OCI-LY1 (cell line): ENCODE results near the gene MAB21L4.

Source experiments
- H2AFZ ChIP-seq: fragments of 200-600 bp; sonication (generic), shearing (Covaris generic); 2 replicates; pipeline ENCODE4 v1.6.0; 2014; ENCODE audit warnings: antibody characterized with exemption, mild to moderate bottlenecking, low read length
- H3F3A ChIP-seq: fragments of 200-600 bp; sonication (generic), shearing (Covaris generic); 2 replicates; pipeline ENCODE4 v1.6.0; 2014; ENCODE audit warnings: mild to moderate bottlenecking, antibody characterized with exemption, low read length, moderate library complexity; ENCODE audit not compliant: insufficient read depth
- H3K27ac ChIP-seq: fragments of 200-600 bp; sonication (generic); 2 replicates; pipeline ENCODE4 v1.5.1; 2014; ENCODE audit warnings: low read length, mixed run types, mild to moderate bottlenecking, low read depth; ENCODE audit not compliant: poor library complexity, severe bottlenecking
- H3K27me3 ChIP-seq: fragments of 200-600 bp; sonication (generic); 2 replicates; pipeline ENCODE4 v1.6.0; 2014; ENCODE audit warnings: antibody characterized with exemption, mild to moderate bottlenecking, low read length, moderate library complexity; ENCODE audit not compliant: insufficient read depth
- H3K36me3 ChIP-seq: fragments of 200-600 bp; sonication (generic); 2 replicates; pipeline ENCODE4 v1.6.1; 2014; ENCODE audit warnings: mild to moderate bottlenecking, antibody characterized with exemption, low read length, moderate library complexity, mixed read lengths; ENCODE audit not compliant: insufficient read depth
- H3K4me1 ChIP-seq: fragments of 200-600 bp; sonication (generic); 2 replicates; pipeline ENCODE4 v1.5.1; 2014; ENCODE audit warnings: mild to moderate bottlenecking, low read length, moderate library complexity; ENCODE audit not compliant: insufficient read depth, severe bottlenecking
- H3K4me2 ChIP-seq: fragments of 200-600 bp; sonication (generic), shearing (Covaris generic); 2 replicates; pipeline ENCODE4 v1.6.1; 2014; ENCODE audit warnings: low read length
- H3K4me3 ChIP-seq: fragments of 200-600 bp; sonication (generic); 2 replicates; pipeline ENCODE4 v1.5.1; 2014; ENCODE audit warnings: low read length, low read depth, mild to moderate bottlenecking, mixed read lengths; ENCODE audit not compliant: poor library complexity, severe bottlenecking
- H3K79me2 ChIP-seq: fragments of 200-600 bp; shearing (Covaris generic); 2 replicates; pipeline ENCODE4 v1.6.1; 2016; ENCODE audit warnings: mixed run types, low read length, mixed read lengths; ENCODE audit not compliant: insufficient read depth
- H3K9ac ChIP-seq: fragments of 200-600 bp; sonication (generic), shearing (Covaris generic); 2 replicates; pipeline ENCODE4 v1.6.1; 2014; ENCODE audit warnings: mild to moderate bottlenecking, low read length, mixed read lengths
- H3K9me2 ChIP-seq: fragments of 200-600 bp; sonication (generic), shearing (Covaris generic); 2 replicates; pipeline ENCODE4 v1.6.1; 2014; ENCODE audit warnings: low read depth, mild to moderate bottlenecking, low read length, mixed read lengths
- H3K9me3 ChIP-seq: fragments of 200-600 bp; shearing (Covaris generic); 2 replicates; pipeline ENCODE4 v1.6.1; 2014; ENCODE audit warnings: low read length, mixed read lengths
- H4K20me1 ChIP-seq: fragments of 200-600 bp; sonication (generic), shearing (Covaris generic); 2 replicates; pipeline ENCODE4 v1.6.0; 2016; ENCODE audit warnings: mild to moderate bottlenecking, low read length; ENCODE audit not compliant: insufficient read depth
- CTCF ChIP-seq: fragments of 200-600 bp; sonication (generic), shearing (Covaris generic); IDR thresholded peaks from 2 replicates; pipeline ENCODE4 v1.5.1; 2017; ENCODE audit warnings: mild to moderate bottlenecking, antibody characterized with exemption, low read length, moderate library complexity, mixed read lengths
- EZH2 ChIP-seq: fragments of 200-600 bp; sonication (generic), shearing (Covaris generic); IDR thresholded peaks from 2 replicates; pipeline ENCODE4 v1.8.0; 2017; ENCODE audit warnings: borderline replicate concordance, mixed run types, mild to moderate bottlenecking, antibody characterized with exemption, low read length, moderate library complexity, mixed read lengths

Gene MAB21L4

DNA sequence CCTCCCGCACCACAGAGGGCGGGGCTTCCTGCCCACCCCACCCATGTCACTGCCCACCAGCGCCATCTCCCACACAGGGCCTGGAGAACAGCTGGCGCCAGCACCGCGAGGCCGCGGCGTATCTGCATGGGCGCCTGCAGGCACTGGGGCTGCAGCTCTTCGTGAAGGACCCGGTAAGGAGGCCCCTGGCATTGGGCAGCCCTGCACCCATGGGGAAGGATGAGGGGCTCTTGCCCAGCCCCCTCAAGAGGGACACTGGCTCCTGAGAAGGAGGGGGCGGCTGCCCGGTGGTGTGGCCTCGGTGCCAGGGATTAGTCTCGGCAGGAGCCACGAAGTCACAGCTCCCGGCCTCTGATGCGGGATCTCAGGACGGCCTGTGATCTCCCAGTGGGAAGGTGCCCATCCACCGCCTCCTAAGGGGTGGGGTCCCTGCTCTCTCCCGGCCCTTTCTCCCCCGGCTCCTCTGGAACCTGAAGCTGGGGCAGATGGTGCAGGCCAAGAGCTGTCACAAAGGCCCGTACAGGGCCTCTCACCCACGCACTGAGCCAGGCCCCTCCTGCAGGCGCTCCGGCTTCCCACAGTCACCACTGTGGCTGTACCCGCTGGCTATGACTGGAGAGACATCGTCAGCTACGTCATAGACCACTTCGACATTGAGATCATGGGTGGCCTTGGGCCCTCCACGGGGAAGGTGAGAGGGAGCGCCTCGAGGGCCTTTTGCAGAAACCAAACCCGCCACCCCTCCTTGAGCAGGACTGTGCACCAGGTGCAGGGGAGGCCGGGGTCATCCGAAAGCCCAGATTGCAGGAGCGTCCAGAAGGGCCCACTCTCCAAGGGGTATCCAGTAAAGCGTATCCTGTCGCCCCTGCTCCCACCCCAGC, 18.3 kb downstream of the MAB21L4 start:
- Histone ChIP-seq H3K4me3 (no peak overlapping the region), H3F3A (no peaks in the 10 kb centered on the region), H3K27me3 (no peaks in the 10 kb centered on the region), H3K9me3 (no peaks in the 10 kb centered on the region), H3K9ac (no peak overlapping the region), H3K27ac (no peak overlapping the region), H3K9me2 (no peaks in the 10 kb centered on the region), H3K4me2 (no peak overlapping the region), H4K20me1 (no peaks in the 10 kb centered on the region), H3K36me3 (no peaks in the 10 kb centered on the region), H3K4me1 (no peaks in the 10 kb centered on the region), H2AFZ (no peak overlapping the region), H3K79me2 (no peaks in the 10 kb centered on the region)
- TF ChIP-seq EZH2 = no peak
- no peak for TF ChIP-seq CTCF

GRCh38 chr2:240876475-240877251, 19.3 kb downstream of the MAB21L4 start:
- Histone ChIP-seq H3K4me2 (no peak overlapping the region), H3K36me3 (no peaks in the 10 kb centered on the region), H3K27me3 (no peaks in the 10 kb centered on the region), H3K9ac (no peak overlapping the region), H3K4me3 (no peak overlapping the region), H3K9me3 (no peaks in the 10 kb centered on the region), H3K79me2 (no peaks in the 10 kb centered on the region), H4K20me1 (no peaks in the 10 kb centered on the region), H3K4me1 (no peaks in the 10 kb centered on the region), H2AFZ (no peak overlapping the region), H3K9me2 (no peaks in the 10 kb centered on the region), H3K27ac (no peak overlapping the region), H3F3A (no peaks in the 10 kb centered on the region)
- TF ChIP-seq EZH2 (no peak), CTCF (no peak)

- no peak overlapping the region for H3K9ac ChIP-seq
- no peaks in the 10 kb centered on the region for H3K9me3 ChIP-seq
- H3K9me2 ChIP-seq = no peaks in the 10 kb centered on the region
- H3K27ac ChIP-seq = no peak overlapping the region
- H3K36me3 ChIP-seq = no peaks in the 10 kb centered on the region
- H3K27me3 ChIP-seq = no peaks in the 10 kb centered on the region
- no peak for TF ChIP-seq CTCF
- no peaks in the 10 kb centered on the region for H3F3A ChIP-seq
- H2AFZ ChIP-seq = no peak overlapping the region
- H4K20me1 ChIP-seq = no peaks in the 10 kb centered on the region
- H3K4me1 ChIP-seq = no peaks in the 10 kb centered on the region
- H3K79me2 ChIP-seq = no peaks in the 10 kb centered on the region
- H3K4me3 ChIP-seq = no peak overlapping the region
- no peak overlapping the region for H3K4me2 ChIP-seq
Observed at GRCh38 chr2:240876035-240876474, 19.9 kb downstream of the MAB21L4 start.
